Measurements from ENCODE around the gene PDE6G.
"Not testable (repeated sequence)": the region's sequence is repeated elsewhere in the genome, so short reads cannot be mapped to it uniquely, and the experiment has no call there.

Gene PDE6G

GRCh38 chr17:81621494-81622130 is 34.7 kb downstream of the PDE6G start:
- DNase-seq: no peak

DNA sequence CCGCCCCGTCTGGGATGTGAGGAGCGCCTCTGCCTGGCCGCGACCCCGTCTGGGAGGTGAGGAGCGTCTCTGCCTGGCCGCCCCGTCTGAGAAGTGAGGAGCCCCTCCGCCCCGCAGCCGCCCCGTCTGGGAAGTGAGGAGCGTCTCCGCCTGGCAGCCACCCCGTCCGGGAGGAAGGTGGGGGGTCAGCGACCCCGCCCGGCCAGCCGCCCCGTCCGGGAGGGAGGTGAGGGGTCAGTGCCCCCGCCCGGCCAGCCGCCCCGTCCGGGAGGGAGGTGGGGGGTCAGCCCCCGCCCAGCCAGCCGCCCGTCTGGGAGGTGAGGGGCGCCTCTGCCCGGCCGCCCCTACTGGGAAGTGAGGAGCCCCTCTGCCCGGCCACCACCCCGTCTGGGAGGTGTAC is 38.0 kb downstream of the PDE6G start:
- DNase-seq: not testable (repeated sequence)

- DNase-seq: no peak
These were observed 39.5 kb downstream of the PDE6G start for GRCh38 chr17:81616877-81617276.

GRCh38 chr17:81615401-81615930 is 40.9 kb downstream of the PDE6G start:
- no peak for DNase-seq

DNA sequence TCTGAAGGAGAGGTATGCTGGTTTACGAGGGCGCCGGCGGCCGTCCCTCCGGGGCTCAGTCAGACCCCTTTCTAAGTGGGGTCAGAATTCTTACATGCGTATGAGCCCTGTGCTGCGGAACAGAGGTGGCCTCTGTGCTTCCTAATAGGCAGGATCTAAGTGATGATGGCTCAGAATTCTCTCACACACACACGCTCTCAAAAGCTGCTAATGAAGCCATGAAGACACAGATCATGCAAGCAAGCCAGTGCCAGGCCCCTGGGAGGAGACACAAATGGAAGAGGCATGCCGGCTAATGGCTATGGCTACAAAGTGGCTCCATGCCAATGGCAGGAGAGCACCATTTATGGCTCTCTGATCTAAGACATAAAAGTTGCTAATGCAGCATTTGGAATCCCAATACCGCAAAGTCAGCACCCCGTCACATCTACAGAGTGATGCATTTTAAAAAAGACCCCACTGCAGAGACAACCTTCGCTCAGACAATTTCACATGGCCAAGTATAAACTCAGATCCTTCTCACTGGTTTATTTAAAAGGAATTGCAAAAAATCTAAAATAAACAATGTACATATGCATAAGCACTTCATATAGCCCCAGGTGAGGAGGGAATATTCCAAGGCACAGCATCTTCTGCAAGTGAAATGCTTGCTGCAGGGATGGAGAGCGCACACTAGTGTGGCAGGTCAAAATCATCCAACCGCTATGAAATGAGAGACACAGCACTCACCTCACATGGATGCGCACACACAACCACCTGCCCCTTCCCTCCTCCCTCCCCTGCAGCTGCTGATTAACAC is 44.0 kb downstream of the PDE6G start:
- DNase-seq: no peak

- DNase-seq: no peak
These were observed 46.6 kb downstream of the PDE6G start for GRCh38 chr17:81609541-81610311.

GRCh38 chr17:81608605-81609004 is 47.7 kb downstream of the PDE6G start:
- DNase-seq: no peak

- no peak for DNase-seq
These were observed 48.3 kb downstream of the PDE6G start for GRCh38 chr17:81608082-81608481.

DNA sequence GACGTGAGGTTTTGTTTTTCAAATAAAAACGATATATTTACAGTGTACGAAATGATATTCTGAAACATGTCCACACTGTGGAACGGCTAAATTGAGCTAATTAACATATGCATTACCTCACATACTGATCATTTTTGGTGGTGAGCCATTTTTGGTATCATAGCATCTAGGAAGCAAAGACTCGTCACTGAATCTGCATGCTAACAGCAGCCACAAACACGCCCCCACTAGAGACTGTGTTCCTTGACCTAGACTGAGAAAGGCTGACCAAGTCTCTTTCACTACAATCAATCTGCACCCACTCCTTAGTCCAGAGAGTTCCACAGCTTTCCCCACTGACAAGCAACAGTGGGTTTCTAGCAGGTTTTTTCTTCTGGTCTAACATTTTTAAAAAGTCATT is 48.9 kb downstream of the PDE6G start:
- DNase-seq: no peak

DNA sequence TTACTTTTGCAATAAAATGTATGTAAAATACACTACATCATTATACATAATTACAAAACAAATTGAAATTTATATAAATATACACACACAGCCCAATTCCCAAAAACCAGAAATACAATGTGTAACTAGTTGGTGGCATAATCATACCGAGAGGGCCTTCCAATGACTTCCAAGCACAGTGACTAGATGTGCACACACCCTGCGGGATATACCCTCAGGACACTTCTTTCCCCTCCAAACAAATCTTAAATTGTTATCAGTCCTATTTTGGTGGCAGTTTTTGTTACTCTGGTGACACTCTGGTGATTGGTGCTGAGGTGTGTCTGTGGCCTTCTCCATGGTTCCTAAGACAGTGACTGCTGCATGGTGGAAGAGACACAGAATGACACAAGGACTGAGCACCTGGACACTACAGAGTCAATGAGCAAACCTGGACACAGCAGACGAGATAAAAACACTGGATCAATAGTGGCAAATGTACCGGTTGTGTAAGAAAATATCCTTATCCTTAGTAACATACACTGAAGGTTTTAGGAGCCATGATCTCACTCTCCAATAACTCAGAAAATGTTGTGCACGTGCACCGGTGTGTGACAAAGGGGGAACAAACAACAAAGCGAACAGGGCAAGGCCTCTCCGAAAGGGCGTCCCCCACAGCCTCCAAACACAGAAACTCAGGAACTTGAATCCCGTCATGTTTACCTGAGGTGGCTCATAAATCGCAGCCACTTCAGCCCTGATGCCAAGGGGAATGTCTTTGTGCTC is 52.3 kb downstream of the PDE6G start:
- no peak for DNase-seq

GRCh38 chr17:81601525-81602120 is 54.7 kb downstream of the PDE6G start:
- no peak for DNase-seq
